HG03135 (cell line): Measurements from ENCODE around the gene SAMD11.

ENCODE experiments used
- ATAC-seq: cut with Tn5 transposase; IDR thresholded peaks from one replicate; pipeline ENCODE4 v1.9.1; 2021; ENCODE audit warnings: mild to moderate bottlenecking, moderate library complexity; ENCODE audit not compliant: unreplicated experiment

Gene SAMD11

DNA sequence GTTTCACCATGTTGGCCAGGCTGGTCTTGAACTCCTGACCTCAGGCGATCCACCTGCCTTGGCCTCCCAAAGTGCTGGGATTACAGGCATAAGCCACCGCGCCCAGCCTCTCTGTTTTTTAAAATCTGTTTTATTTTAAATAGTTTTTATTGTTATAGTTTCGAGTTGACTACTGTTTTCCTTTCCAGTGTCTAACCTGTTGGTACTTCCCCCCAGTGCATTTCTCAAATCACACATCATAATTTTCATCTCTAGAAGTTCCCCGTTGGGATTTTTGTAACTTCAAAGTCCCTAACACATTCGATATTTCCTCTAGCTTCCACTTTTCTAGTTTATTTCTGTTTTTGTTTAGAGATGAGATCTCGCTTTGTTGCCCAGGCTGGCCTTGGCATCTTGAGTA, 68.6 kb downstream of the SAMD11 start:
- ATAC-seq, result no peak

GRCh38 chr1:993379-993995, 69.8 kb downstream of the SAMD11 start:
- no peak for ATAC-seq
